ENCODE data around the gene CALCOCO1.

DNA sequence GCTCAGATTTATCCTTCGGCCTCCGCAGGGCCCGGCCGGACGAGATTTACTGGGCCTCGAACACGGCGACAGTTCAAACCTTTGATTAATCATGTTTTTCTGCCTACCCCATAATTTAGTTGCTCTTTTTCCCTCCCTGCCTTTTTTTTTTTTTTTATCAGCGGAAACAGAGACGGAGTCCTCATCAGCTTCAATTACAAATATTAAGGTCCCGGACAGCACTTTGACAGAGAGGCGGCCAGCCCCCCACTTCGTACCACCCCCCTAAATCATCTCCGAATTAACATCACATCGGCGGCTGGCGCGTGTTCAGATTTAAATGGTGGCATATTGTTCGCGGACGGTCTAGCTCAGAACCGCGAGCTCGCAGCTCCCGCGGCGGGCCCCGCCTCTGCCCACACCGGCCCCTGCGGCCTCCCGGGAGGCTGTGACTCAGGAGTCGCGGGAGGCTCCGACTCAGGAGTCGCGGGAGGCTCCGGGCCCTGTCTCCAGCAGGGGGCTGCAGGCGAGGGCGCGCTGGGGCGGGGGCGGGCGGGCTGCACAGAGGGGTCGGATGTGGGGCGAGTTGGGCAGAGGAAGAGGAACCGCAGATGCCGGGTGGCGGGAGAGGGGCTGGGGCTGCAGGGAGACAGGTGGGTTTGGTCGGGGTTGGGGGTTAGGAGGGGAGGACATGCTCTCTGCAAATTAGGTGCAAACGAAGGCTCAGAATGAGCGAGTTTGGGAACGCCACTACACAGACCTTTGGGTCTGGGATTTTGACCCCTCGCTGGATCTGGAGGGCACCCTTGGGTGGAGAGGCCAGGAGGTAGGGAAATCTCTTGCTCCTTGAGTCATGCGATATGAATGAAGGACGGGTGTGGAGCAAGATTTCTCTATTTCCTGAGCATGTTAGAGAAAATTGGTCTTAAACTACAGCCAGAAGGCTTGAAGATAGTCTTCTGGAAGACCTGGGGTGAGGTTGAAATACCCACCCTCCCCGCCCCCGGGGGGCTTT lies 31.8 kb downstream of the CALCOCO1 start:
- peak in 1 of 6 experiments; percentile 15 for TF ChIP-seq CTCF (IDR thresholded peaks at IDR 0.05)
- TF ChIP-seq POLR2A (IDR thresholded peaks at IDR 0.05) = no peak
